PC-3 (cell line): ENCODE data around the gene CD101.

ENCODE experiments used
- EZH2 ChIP-seq: fragments of 300-600 bp; sonication (generic); IDR thresholded peaks from one replicate; pipeline ENCODE4 v1.6.1; 2017; ENCODE audit warnings: antibody characterized with exemption, mild to moderate bottlenecking, low read length; ENCODE audit not compliant: unreplicated experiment
- EZH2phosphoT487 ChIP-seq: fragments of 300-600 bp; sonication (generic); IDR thresholded peaks from 2 replicates; pipeline ENCODE4 v1.6.1; 2018; ENCODE audit warnings: mild to moderate bottlenecking, antibody characterized with exemption, low read length, borderline replicate concordance
- TF ChIP-seq, protein P1 (sequence below): fragments of 300-600 bp; sonication (generic); conservative IDR thresholded peaks from 2 replicates; pipeline ENCODE4 v1.5.1; 2017; ENCODE audit warnings: antibody characterized with exemption, low read depth, mild to moderate bottlenecking, low read length

DNA sequence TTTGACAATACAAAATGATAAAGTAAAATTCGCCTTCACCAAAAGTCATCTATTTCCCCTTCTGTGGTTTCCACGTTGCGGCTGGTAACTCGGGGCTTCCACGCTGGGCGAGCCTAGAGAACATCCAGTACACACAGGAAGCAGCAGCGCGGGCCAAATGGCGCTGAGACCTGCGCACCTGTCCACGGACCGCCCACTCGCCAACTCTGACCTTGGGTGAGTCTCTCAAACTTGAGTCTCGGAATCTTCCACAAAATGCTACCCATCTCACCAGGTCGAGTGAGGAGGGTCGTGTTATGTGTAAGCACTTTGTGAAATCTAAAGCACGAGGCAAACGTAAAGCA lies 57.7 kb downstream of the CD101 start:
- TF ChIP-seq EZH2 (no peak), EZH2phosphoT487 (no peak)
- TF ChIP-seq, protein P1, sequence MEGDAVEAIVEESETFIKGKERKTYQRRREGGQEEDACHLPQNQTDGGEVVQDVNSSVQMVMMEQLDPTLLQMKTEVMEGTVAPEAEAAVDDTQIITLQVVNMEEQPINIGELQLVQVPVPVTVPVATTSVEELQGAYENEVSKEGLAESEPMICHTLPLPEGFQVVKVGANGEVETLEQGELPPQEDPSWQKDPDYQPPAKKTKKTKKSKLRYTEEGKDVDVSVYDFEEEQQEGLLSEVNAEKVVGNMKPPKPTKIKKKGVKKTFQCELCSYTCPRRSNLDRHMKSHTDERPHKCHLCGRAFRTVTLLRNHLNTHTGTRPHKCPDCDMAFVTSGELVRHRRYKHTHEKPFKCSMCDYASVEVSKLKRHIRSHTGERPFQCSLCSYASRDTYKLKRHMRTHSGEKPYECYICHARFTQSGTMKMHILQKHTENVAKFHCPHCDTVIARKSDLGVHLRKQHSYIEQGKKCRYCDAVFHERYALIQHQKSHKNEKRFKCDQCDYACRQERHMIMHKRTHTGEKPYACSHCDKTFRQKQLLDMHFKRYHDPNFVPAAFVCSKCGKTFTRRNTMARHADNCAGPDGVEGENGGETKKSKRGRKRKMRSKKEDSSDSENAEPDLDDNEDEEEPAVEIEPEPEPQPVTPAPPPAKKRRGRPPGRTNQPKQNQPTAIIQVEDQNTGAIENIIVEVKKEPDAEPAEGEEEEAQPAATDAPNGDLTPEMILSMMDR: no peak
